ENCODE results near the gene VMP1. TPM values are rescaled to one million over a fixed set of nuclear protein-coding genes. Genes with fewer than 3 reads are reported as not detected.

Gene VMP1
- total RNA-seq, 1 experiment from 2014 or later, result 83.1 TPM

DNA sequence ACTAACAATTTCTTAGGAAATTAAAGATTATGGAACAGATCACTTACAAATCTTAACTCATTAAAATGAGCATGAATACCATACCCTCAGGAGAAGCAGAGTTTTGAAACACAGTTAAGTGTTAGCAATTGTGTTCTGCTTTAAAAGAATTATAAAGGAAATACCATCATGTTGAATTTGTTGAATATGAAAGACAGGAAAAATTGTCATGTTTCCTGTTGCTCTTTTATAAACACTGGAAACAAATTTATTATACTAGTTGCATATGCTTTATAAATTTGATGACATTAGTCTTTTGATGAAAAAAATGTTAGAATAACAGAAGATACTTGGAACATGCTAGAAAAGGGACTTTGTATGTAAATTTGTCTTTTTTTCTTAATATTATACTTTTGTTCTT lies 59.7 kb downstream of the VMP1 start:
- H4K5ac ChIP-seq (ENCODE audit: insufficient read length, low read depth, low read length), result no peak overlapping the region
- Mint-ChIP-seq H3K4me1 (peaks cover 3 to 7% of the 10 kb centered on the region in 2 experiments; a peak in 3 of 4 replicates), H3K27ac (no peak overlapping the region), H3K4me3 (no peak overlapping the region), H3K27me3 (ENCODE audit: low read depth) (no peaks in the 10 kb centered on the region), H3K9me3 (no peaks in the 10 kb centered on the region), H3K36me3 (ENCODE audit: insufficient read depth in 1 of 3, low read depth in 3 of 3) (peaks cover 0 to 13% (median 7%) of the 10 kb centered on the region in 3 experiments; a peak in 4 of 7 replicates)
- no peak overlapping the region for H2BK12ac ChIP-seq (ENCODE audit: insufficient read length, low read depth, low read length)
- no peak overlapping the region for H3K18ac ChIP-seq (ENCODE audit: insufficient read length, low read depth, low read length)
- no peak for TF ChIP-seq CTCF (conservative IDR thresholded peaks at IDR 0.05)
- no peak for DNase-seq
- no peaks in the 10 kb centered on the region for H3K4me1 ChIP-seq (ENCODE audit: insufficient read depth, low read length)
- H2AFZ ChIP-seq (ENCODE audit: low read length), result no peak overlapping the region
- no peak overlapping the region for H3K4me2 ChIP-seq (ENCODE audit: insufficient read depth, insufficient read length, low read length)
- no peak overlapping the region for H2BK20ac ChIP-seq (ENCODE audit: low read depth, low read length, poor library complexity, severe bottlenecking)
- H3K79me2 ChIP-seq (ENCODE audit: insufficient read depth, low read length), result no peaks in the 10 kb centered on the region
- no peak overlapping the region for H4K8ac ChIP-seq (replicated peaks; ENCODE audit: insufficient read length, low read depth, low read length)
- H2BK15ac ChIP-seq (ENCODE audit: low read depth, low read length), result no peak overlapping the region
- H3K9ac ChIP-seq (ENCODE audit: extremely low read depth, insufficient read length, low read length), result no peak overlapping the region
- H2AK5ac ChIP-seq (ENCODE audit: insufficient read length, low read length), result no peak overlapping the region
- H4K91ac ChIP-seq (ENCODE audit: insufficient read length, low read depth, low read length), result no peak overlapping the region
- no peak overlapping the region for H2BK120ac ChIP-seq (ENCODE audit: low read depth, low read length, poor library complexity, severe bottlenecking)
- H3K79me1 ChIP-seq (ENCODE audit: insufficient read depth, low read depth, low read length, poor library complexity, severe bottlenecking), result no peaks in the 10 kb centered on the region
- H3K4ac ChIP-seq (ENCODE audit: low read depth, low read length), result no peak overlapping the region
- no peak overlapping the region for H3K56ac ChIP-seq (ENCODE audit: insufficient read length, low read depth, low read length)
- H3K27ac ChIP-seq (ENCODE audit: insufficient read length, low read depth, low read length), result no peak overlapping the region
- H3K23ac ChIP-seq (ENCODE audit: insufficient read length, low read depth, low read length), result no peak overlapping the region
- no peak overlapping the region for H3K14ac ChIP-seq (ENCODE audit: insufficient read depth, low read length)
- no peaks in the 10 kb centered on the region for H4K20me1 ChIP-seq (ENCODE audit: control insufficient read depth, insufficient read depth, insufficient read length)
- H3T11ph ChIP-seq (ENCODE audit: low read length), result no peak overlapping the region
- H3K9me3 ChIP-seq (ENCODE audit: control insufficient read depth, low read depth, low read length), result no peaks in the 10 kb centered on the region
- no peaks in the 10 kb centered on the region for H3K23me2 ChIP-seq (ENCODE audit: insufficient read length, low read depth, low read length, poor library complexity, severe bottlenecking)
- H3K27me3 ChIP-seq (ENCODE audit: insufficient read depth, low read length), result no peaks in the 10 kb centered on the region
- no peak overlapping the region for H2BK5ac ChIP-seq (ENCODE audit: insufficient read length, low read length)

Measured in H9 (cell line).